Measurements from ENCODE around the gene BCAS3. TPM values are rescaled to one million over a fixed set of nuclear protein-coding genes. Genes with fewer than 3 reads are reported as not detected.
"Not testable (repeated sequence)": the region's sequence is repeated elsewhere in the genome, so short reads cannot be mapped to it uniquely, and the experiment has no call there.

BCAS3 gene
- total RNA-seq, 1 experiment from 2014 or later: 8.0 TPM

GRCh38 chr17:61431594-61432311 is 754.1 kb downstream of the BCAS3 start:
- no peak for DNase-seq (ENCODE audit: low read depth)

- no peak for DNase-seq (ENCODE audit: low read depth)
Measured at GRCh38 chr17:61436273-61436672, 758.6 kb downstream of the BCAS3 start.

GRCh38 chr17:61436995-61437704 is 759.5 kb downstream of the BCAS3 start:
- DNase-seq (ENCODE audit: low read depth): no peak

- DNase-seq (ENCODE audit: low read depth): no peak
Measured at GRCh38 chr17:61440697-61441096, 763.0 kb downstream of the BCAS3 start.

GRCh38 chr17:61441507-61441906 is 763.9 kb downstream of the BCAS3 start:
- not testable (repeated sequence) for DNase-seq (ENCODE audit: low read depth)

- no peak for DNase-seq (ENCODE audit: low read depth)
Measured at GRCh38 chr17:61442136-61442775, 764.6 kb downstream of the BCAS3 start.

Small RNAs within 50 kb of the gene (small RNA-seq; reads per million reads assigned to genes)
- gene RF00019 (not detected), gene RN7SL448P (not detected), gene RN7SL606P (not detected), gene RNU6-623P (not detected)

Other genes starting within 250 kb of the BCAS3 start
- gene APPBP2, start 151.6 kb upstream of the BCAS3 start, total RNA-seq (2014; rRNA removed; shearing (Covaris generic)): 15.5 and 15.7 TPM in 2 replicates
- gene PPM1D, start 77.7 kb upstream of the BCAS3 start, total RNA-seq (2014; rRNA removed; shearing (Covaris generic)): 10.8 and 12.0 TPM in 2 replicates

All from HT1080 (cell line).